ENCODE measurements around the gene RPS24. TPM values are rescaled to one million over a fixed set of nuclear protein-coding genes. Genes with fewer than 3 reads are reported as not detected.

Gene RPS24
- total RNA-seq, 1 donor from 2014 or later, result 759 TPM

- H3K9me3 Mint-ChIP-seq (ENCODE audit: low read depth), result no peaks in the 10 kb centered on the region
- no peaks in the 10 kb centered on the region for H3K27me3 Mint-ChIP-seq (ENCODE audit: low read depth)
- TF ChIP-seq CTCF (IDR thresholded peaks at IDR 0.05), result no peak
- no peak for DNase-seq (ENCODE audit: low spot score)
- peaks cover 41% of the 10 kb centered on the region for H3K4me1 Mint-ChIP-seq (ENCODE audit: low read depth)
- H3K36me3 Mint-ChIP-seq (ENCODE audit: low read depth), result peaks cover 35% of the 10 kb centered on the region
- no peak overlapping the region for H3K4me3 Mint-ChIP-seq (ENCODE audit: unreplicated experiment)
- H3K27ac Mint-ChIP-seq (ENCODE audit: unreplicated experiment), result peak overlapping the region; percentile 45
Observed at GRCh38 chr10:78035933-78036583, 2.4 kb downstream of the RPS24 start.

GRCh38 chr10:78038105-78038504, 4.4 kb downstream of the RPS24 start:
- no peak overlapping the region for H3K27ac Mint-ChIP-seq (ENCODE audit: unreplicated experiment)
- no peaks in the 10 kb centered on the region for H3K9me3 Mint-ChIP-seq (ENCODE audit: low read depth)
- no peak overlapping the region for H3K4me3 Mint-ChIP-seq (ENCODE audit: unreplicated experiment)
- H3K4me1 Mint-ChIP-seq (ENCODE audit: low read depth), result peaks cover 51% of the 10 kb centered on the region
- peaks cover 50% of the 10 kb centered on the region for H3K36me3 Mint-ChIP-seq (ENCODE audit: low read depth)
- no peak for DNase-seq (ENCODE audit: low spot score)
- TF ChIP-seq CTCF (IDR thresholded peaks at IDR 0.05), result no peak
- H3K27me3 Mint-ChIP-seq (ENCODE audit: low read depth), result no peaks in the 10 kb centered on the region

- H3K4me3 Mint-ChIP-seq (ENCODE audit: unreplicated experiment), result no peak overlapping the region
- no peak for DNase-seq (ENCODE audit: low spot score)
- H3K27ac Mint-ChIP-seq (ENCODE audit: unreplicated experiment), result peak overlapping the region; percentile 17
- H3K27me3 Mint-ChIP-seq (ENCODE audit: low read depth), result no peaks in the 10 kb centered on the region
- no peak for TF ChIP-seq CTCF (IDR thresholded peaks at IDR 0.05)
- no peaks in the 10 kb centered on the region for H3K9me3 Mint-ChIP-seq (ENCODE audit: low read depth)
- H3K4me1 Mint-ChIP-seq (ENCODE audit: low read depth), result peaks cover 60% of the 10 kb centered on the region
- H3K36me3 Mint-ChIP-seq (ENCODE audit: low read depth), result peaks cover 50% of the 10 kb centered on the region
Observed at GRCh38 chr10:78038791-78039547, 5.3 kb downstream of the RPS24 start.

GRCh38 chr10:78039743-78040142, 6.1 kb downstream of the RPS24 start:
- Mint-ChIP-seq H3K9me3 (ENCODE audit: low read depth) (no peaks in the 10 kb centered on the region), H3K4me3 (ENCODE audit: unreplicated experiment) (no peak overlapping the region), H3K4me1 (ENCODE audit: low read depth) (peaks cover 61% of the 10 kb centered on the region), H3K27ac (ENCODE audit: unreplicated experiment) (peak overlapping the region; percentile 11), H3K36me3 (ENCODE audit: low read depth) (peaks cover 49% of the 10 kb centered on the region), H3K27me3 (ENCODE audit: low read depth) (no peaks in the 10 kb centered on the region)
- no peak for DNase-seq (ENCODE audit: low spot score)
- TF ChIP-seq CTCF (IDR thresholded peaks at IDR 0.05), result no peak

GRCh38 chr10:78041170-78042057, 7.8 kb downstream of the RPS24 start:
- Mint-ChIP-seq H3K4me3 (ENCODE audit: unreplicated experiment) (no peak overlapping the region), H3K27ac (ENCODE audit: unreplicated experiment) (no peak overlapping the region), H3K9me3 (ENCODE audit: low read depth) (no peaks in the 10 kb centered on the region), H3K4me1 (ENCODE audit: low read depth) (peaks cover 55% of the 10 kb centered on the region), H3K27me3 (ENCODE audit: low read depth) (no peaks in the 10 kb centered on the region), H3K36me3 (ENCODE audit: low read depth) (peaks cover 41% of the 10 kb centered on the region)
- no peak for DNase-seq (ENCODE audit: low spot score)
- TF ChIP-seq CTCF (IDR thresholded peaks at IDR 0.05), result no peak
